ENCODE measurements around the gene KRT26. TPM values are rescaled to one million over a fixed set of nuclear protein-coding genes. Genes with fewer than 3 reads are reported as not detected.
A peak's percentile ranks its signal among the peaks of the same experiment; 100 is the strongest.

The KRT26 gene
- total RNA-seq, 2 donors from 2014 or later, result not detected

- Histone ChIP-seq H3K4me3 (ENCODE audit: low read length) (peak overlapping the region; percentile 99), H3K9me3 (ENCODE audit: control insufficient read depth, low read length) (no peaks in the 10 kb centered on the region), H3K27me3 (ENCODE audit: control insufficient read depth, insufficient read depth, low read length, poor library complexity, severe bottlenecking) (peaks cover 25% of the 10 kb centered on the region), H3K4me1 (ENCODE audit: control insufficient read depth, insufficient read depth, low read length) (no peaks in the 10 kb centered on the region), H3K27ac (ENCODE audit: low read depth, low read length) (no peak overlapping the region), H3K9ac (ENCODE audit: extremely low read depth, low read length, poor library complexity, severe bottlenecking) (peak overlapping the region; percentile 44), H3K36me3 (ENCODE audit: control insufficient read depth, insufficient read depth, low read length) (peaks cover 7% of the 10 kb centered on the region)
- Mint-ChIP-seq H3K4me1 (no peaks in the 10 kb centered on the region), H3K27ac (no peak overlapping the region), H3K9me3 (peaks cover 7% of the 10 kb centered on the region), H3K36me3 (ENCODE audit: low read depth) (peaks cover 14% of the 10 kb centered on the region), H3K4me3 (peak overlapping the region; percentile 79), H3K27me3 (ENCODE audit: insufficient read depth) (peaks cover 76% of the 10 kb centered on the region)
- WGBS, 2 experiments (ENCODE audit: insufficient coverage in 1 of 2, insufficient read length in 1 of 2), result 80% methylated on average over 8 to 9 of the region's 9 CpGs
- TF ChIP-seq CTCF (conservative IDR thresholded peaks at IDR 0.05), result no peak
- no peak for DNase-seq
Measured at GRCh38 chr17:40819528-40820125, 47.6 kb upstream of the KRT26 start.

GRCh38 chr17:40818733-40819527 lies 46.9 kb upstream of the KRT26 start:
- WGBS, 2 experiments (ENCODE audit: insufficient coverage in 1 of 2, insufficient read length in 1 of 2), result 2 to 6% methylated on average over 26 to 73 of the region's 73 CpGs
- no peaks in the 10 kb centered on the region for H3K4me1 Mint-ChIP-seq
- no peak for TF ChIP-seq CTCF (conservative IDR thresholded peaks at IDR 0.05)
- Histone ChIP-seq H3K9me3 (ENCODE audit: control insufficient read depth, low read length) (no peaks in the 10 kb centered on the region), H3K36me3 (ENCODE audit: control insufficient read depth, insufficient read depth, low read length) (peaks cover 7% of the 10 kb centered on the region), H3K4me1 (ENCODE audit: control insufficient read depth, insufficient read depth, low read length) (no peaks in the 10 kb centered on the region), H3K27ac (ENCODE audit: low read depth, low read length) (no peak overlapping the region), H3K27me3 (ENCODE audit: control insufficient read depth, insufficient read depth, low read length, poor library complexity, severe bottlenecking) (peaks cover 27% of the 10 kb centered on the region), H3K4me3 (ENCODE audit: low read length) (peak overlapping the region; percentile 99), H3K9ac (ENCODE audit: extremely low read depth, low read length, poor library complexity, severe bottlenecking) (peak overlapping the region; percentile 44)
- H3K9me3 Mint-ChIP-seq, result peaks cover 7% of the 10 kb centered on the region
- peaks cover 14% of the 10 kb centered on the region for H3K36me3 Mint-ChIP-seq (ENCODE audit: low read depth)
- peaks cover 76% of the 10 kb centered on the region for H3K27me3 Mint-ChIP-seq (ENCODE audit: insufficient read depth)
- DNase-seq, result peak; percentile 96
- peak overlapping the region; percentile 79 for H3K4me3 Mint-ChIP-seq
- H3K27ac Mint-ChIP-seq, result no peak overlapping the region

GRCh38 chr17:40818343-40818732 lies 46.3 kb upstream of the KRT26 start:
- H3K4me1 Mint-ChIP-seq, result no peaks in the 10 kb centered on the region
- H3K4me3 ChIP-seq (ENCODE audit: low read length), result peak overlapping the region; percentile 97
- DNase-seq, result no peak
- peaks cover 7% of the 10 kb centered on the region for H3K9me3 Mint-ChIP-seq
- WGBS, 2 experiments (ENCODE audit: insufficient coverage in 1 of 2, insufficient read length in 1 of 2), result 0 to 28% methylated on average over 1 to 7 of the region's 7 CpGs
- H3K9me3 ChIP-seq (ENCODE audit: control insufficient read depth, low read length), result no peaks in the 10 kb centered on the region
- H3K4me3 Mint-ChIP-seq, result peak overlapping the region; percentile 79
- peaks cover 7% of the 10 kb centered on the region for H3K36me3 ChIP-seq (ENCODE audit: control insufficient read depth, insufficient read depth, low read length)
- H3K4me1 ChIP-seq (ENCODE audit: control insufficient read depth, insufficient read depth, low read length), result no peaks in the 10 kb centered on the region
- no peak overlapping the region for H3K27ac Mint-ChIP-seq
- no peak overlapping the region for H3K27ac ChIP-seq (ENCODE audit: low read depth, low read length)
- H3K9ac ChIP-seq (ENCODE audit: extremely low read depth, low read length, poor library complexity, severe bottlenecking), result peak overlapping the region; percentile 28
- peaks cover 33% of the 10 kb centered on the region for H3K27me3 ChIP-seq (ENCODE audit: control insufficient read depth, insufficient read depth, low read length, poor library complexity, severe bottlenecking)
- no peak for TF ChIP-seq CTCF (conservative IDR thresholded peaks at IDR 0.05)
- H3K27me3 Mint-ChIP-seq (ENCODE audit: insufficient read depth), result peaks cover 76% of the 10 kb centered on the region
- H3K36me3 Mint-ChIP-seq (ENCODE audit: low read depth), result peaks cover 14% of the 10 kb centered on the region

Measured in endodermal cell (in vitro differentiated cells).